Measurements from ENCODE around the gene GALNT2.

DNA sequence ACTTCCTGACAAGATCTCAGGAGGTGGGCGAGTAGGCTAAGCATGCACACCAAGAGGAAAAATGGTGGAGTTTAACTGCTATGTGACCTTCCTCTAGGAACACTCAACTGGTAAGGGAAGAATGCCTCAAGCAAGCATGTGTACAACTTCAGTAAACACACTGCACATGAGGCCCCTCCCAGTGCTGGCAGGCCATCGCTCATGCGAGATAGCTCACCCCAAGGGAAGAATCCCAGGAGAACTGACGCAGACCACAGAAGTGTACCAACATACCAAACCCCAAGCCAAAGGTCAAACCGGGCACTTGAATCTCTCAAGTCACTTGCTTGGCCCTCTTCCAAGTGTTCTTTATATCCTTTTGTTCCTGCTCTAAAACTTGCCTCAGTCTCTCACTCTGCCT, 40.5 kb upstream of the GALNT2 start:
- TF ChIP-seq POLR2AphosphoS5 (IDR thresholded peaks at IDR 0.05; ENCODE audit: low read depth, low read length) (no peak), SIN3A (IDR thresholded peaks at IDR 0.05; ENCODE audit: borderline replicate concordance, insufficient read depth, low read length) (no peak)
- TF ChIP-seq, protein P1, sequence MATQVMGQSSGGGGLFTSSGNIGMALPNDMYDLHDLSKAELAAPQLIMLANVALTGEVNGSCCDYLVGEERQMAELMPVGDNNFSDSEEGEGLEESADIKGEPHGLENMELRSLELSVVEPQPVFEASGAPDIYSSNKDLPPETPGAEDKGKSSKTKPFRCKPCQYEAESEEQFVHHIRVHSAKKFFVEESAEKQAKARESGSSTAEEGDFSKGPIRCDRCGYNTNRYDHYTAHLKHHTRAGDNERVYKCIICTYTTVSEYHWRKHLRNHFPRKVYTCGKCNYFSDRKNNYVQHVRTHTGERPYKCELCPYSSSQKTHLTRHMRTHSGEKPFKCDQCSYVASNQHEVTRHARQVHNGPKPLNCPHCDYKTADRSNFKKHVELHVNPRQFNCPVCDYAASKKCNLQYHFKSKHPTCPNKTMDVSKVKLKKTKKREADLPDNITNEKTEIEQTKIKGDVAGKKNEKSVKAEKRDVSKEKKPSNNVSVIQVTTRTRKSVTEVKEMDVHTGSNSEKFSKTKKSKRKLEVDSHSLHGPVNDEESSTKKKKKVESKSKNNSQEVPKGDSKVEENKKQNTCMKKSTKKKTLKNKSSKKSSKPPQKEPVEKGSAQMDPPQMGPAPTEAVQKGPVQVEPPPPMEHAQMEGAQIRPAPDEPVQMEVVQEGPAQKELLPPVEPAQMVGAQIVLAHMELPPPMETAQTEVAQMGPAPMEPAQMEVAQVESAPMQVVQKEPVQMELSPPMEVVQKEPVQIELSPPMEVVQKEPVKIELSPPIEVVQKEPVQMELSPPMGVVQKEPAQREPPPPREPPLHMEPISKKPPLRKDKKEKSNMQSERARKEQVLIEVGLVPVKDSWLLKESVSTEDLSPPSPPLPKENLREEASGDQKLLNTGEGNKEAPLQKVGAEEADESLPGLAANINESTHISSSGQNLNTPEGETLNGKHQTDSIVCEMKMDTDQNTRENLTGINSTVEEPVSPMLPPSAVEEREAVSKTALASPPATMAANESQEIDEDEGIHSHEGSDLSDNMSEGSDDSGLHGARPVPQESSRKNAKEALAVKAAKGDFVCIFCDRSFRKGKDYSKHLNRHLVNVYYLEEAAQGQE (IDR thresholded peaks at IDR 0.05; ENCODE audit: insufficient read depth in 1 of 2, low read depth in 2 of 2, low read length in 2 of 2) = no peak
